Measurements from ENCODE around the gene RBMS3.

GRCh38 chr3:29594261-29594660 lies 313.4 kb downstream of the RBMS3 start:
- TF ChIP-seq CTCF (IDR thresholded peaks at IDR 0.05) (no peak), ATF6 (CRISPR knock-in tag; IDR thresholded peaks at IDR 0.05) (no peak), ATF1 (CRISPR knock-in tag; IDR thresholded peaks at IDR 0.05) (no peak), PREB (CRISPR knock-in tag; IDR thresholded peaks at IDR 0.05; ENCODE audit: borderline replicate concordance) (no peak), TP53 (CRISPR knock-in tag; IDR thresholded peaks at IDR 0.05) (no peak), STAT6 (CRISPR knock-in tag; conservative IDR thresholded peaks at IDR 0.05; ENCODE audit: low read depth) (no peak), ZNF671 (CRISPR knock-in tag; IDR thresholded peaks at IDR 0.05) (no peak), MYBL2 (CRISPR knock-in tag; IDR thresholded peaks at IDR 0.05) (no peak), ATF3 (CRISPR knock-in tag; conservative IDR thresholded peaks at IDR 0.05) (no peak), E2F5 (CRISPR knock-in tag; IDR thresholded peaks at IDR 0.05) (no peak)

Data from WTC11 (cell line).